Psoas muscle (tissue), 8 donors: ENCODE results near the gene PIAS3. TPM values are rescaled to one million over a fixed set of nuclear protein-coding genes. Genes with fewer than 3 reads are reported as not detected.
A peak's percentile ranks its signal among the peaks of the same experiment; 100 is the strongest.

Experiments used
- ATAC-seq, 4 donors: fragments of 200-7000 bp; cut with Tn5 transposase; one replicate each; pipeline ENCODE4 v1.9.1; 2020; ENCODE audit warnings: moderate library complexity in 3 of 4, mild to moderate bottlenecking in 2 of 4
- DNase-seq, 2 donors: peaks; one replicate each; pipeline ENCODE4 v3.0.0-alpha.2; 2020
- H3K27ac ChIP-seq: fragments of 200-600 bp; one replicate; pipeline ENCODE4 v1.8.0; 2022
- H3K27me3 ChIP-seq, 3 donors: fragments of 200-600 bp in 1 of 3; one replicate each; pipeline versions ENCODE4 v1.6.1 to v1.8.0; 2013 to 2022; ENCODE audit warnings: low read length in 2 of 3, mild to moderate bottlenecking in 2 of 3, moderate library complexity in 1 of 3; ENCODE audit not compliant: insufficient read depth in 3 of 3
- H3K36me3 ChIP-seq, 2 donors: fragments of 200-600 bp in 1 of 2; one replicate each; pipeline versions ENCODE4 v1.6.1 to v1.8.0; 2013 to 2022; ENCODE audit warnings: low read depth in 1 of 2, mild to moderate bottlenecking in 1 of 2, moderate library complexity in 1 of 2; ENCODE audit not compliant: insufficient read depth in 1 of 2
- H3K4me1 ChIP-seq: fragments of 200-600 bp; one replicate; pipeline ENCODE4 v1.8.0; 2022
- H3K4me3 ChIP-seq: fragments of 200-600 bp; one replicate; pipeline ENCODE4 v1.8.0; 2022; ENCODE audit warnings: mild to moderate bottlenecking
- H3K9me3 ChIP-seq: fragments of 200-600 bp; one replicate; pipeline ENCODE4 v1.8.0; 2022
- WGBS, 3 donors: extraction: QIAGEN DNeasy Blood & Tissue Kit; methylation state at CpG; one replicate each; pipeline versions ENCODE4 v1.1.6 to v1.1.7; 2013; 5-methylcytosine and 5-hydroxymethylcytosine counted together
- intact Hi-C, 2 donors: fragments of 100-400 bp; cut with DNase I; formaldehyde crosslinking; loops; one replicate each; pipeline versions ENCODE4 v1.11.0 to v1.14.2; 2022
- polyA plus RNA-seq, 3 donors: library from polyadenylated mRNA; stranded (reverse); fragments of 200-250 nt; gene quantifications; one replicate each; pipeline ENCODE4 v1.2.3, GENCODE V29; 2013
- total RNA-seq, 4 donors: library from RNA; stranded (reverse); fragmentation: NEBNext Ultra II Directional in 2 of 4; extraction: Animal tissue kit (Norgen Biotek cat#: 25700) in 2 of 4; gene quantifications; one replicate each; pipeline versions ENCODE4 v1.2.1 to v1.2.4, GENCODE V29; 2021 to 2023
- TF ChIP-seq, protein P1 (sequence below): fragments of 200-600 bp; IDR thresholded peaks from one replicate; pipeline ENCODE4 v1.8.0; 2022; ENCODE audit warnings: antibody characterized with exemption
- donor health status: healthy with polysubstance abuse.
- donor health status: DM: no; HTN: no; CAD: no; lungs with moderate emphysema.
- donor health status: Bipolar disorder and iron deficiency.
- donor health status: healthy.
- donor health status: DM: yes; HTN: yes; CAD: no.
- donor health status: DM: no; HTN: no; CAD: no.
- donor health status: DM: no; HTN: no; CAD: no.
- donor health status: DM: yes; HTN: yes; CAD: no.

The PIAS3 gene
- total and polyA plus RNA-seq, 7 donors = 9.7 to 26.2 (median 16.8) TPM

- DNase-seq (no peak), ATAC-seq (no peak)
- H3K4me1 ChIP-seq = peaks cover 66% of the 10 kb centered on the region
- no peaks in the 10 kb centered on the region for H3K36me3 ChIP-seq
- intact Hi-C loops = no loop called here
- TF ChIP-seq, protein P1, sequence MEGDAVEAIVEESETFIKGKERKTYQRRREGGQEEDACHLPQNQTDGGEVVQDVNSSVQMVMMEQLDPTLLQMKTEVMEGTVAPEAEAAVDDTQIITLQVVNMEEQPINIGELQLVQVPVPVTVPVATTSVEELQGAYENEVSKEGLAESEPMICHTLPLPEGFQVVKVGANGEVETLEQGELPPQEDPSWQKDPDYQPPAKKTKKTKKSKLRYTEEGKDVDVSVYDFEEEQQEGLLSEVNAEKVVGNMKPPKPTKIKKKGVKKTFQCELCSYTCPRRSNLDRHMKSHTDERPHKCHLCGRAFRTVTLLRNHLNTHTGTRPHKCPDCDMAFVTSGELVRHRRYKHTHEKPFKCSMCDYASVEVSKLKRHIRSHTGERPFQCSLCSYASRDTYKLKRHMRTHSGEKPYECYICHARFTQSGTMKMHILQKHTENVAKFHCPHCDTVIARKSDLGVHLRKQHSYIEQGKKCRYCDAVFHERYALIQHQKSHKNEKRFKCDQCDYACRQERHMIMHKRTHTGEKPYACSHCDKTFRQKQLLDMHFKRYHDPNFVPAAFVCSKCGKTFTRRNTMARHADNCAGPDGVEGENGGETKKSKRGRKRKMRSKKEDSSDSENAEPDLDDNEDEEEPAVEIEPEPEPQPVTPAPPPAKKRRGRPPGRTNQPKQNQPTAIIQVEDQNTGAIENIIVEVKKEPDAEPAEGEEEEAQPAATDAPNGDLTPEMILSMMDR = no peak
- no peak overlapping the region for H3K4me3 ChIP-seq
- H3K9me3 ChIP-seq = no peaks in the 10 kb centered on the region
- no peaks in the 10 kb centered on the region for H3K27me3 ChIP-seq
- peak overlapping the region; percentile 83 for H3K27ac ChIP-seq
- WGBS, 3 donors = 91 to 97% (median 92%) methylated on average over 7 of the region's 7 CpGs
Measured at GRCh38 chr1:145806844-145807243, 52.0 kb downstream of the PIAS3 start.

DNA sequence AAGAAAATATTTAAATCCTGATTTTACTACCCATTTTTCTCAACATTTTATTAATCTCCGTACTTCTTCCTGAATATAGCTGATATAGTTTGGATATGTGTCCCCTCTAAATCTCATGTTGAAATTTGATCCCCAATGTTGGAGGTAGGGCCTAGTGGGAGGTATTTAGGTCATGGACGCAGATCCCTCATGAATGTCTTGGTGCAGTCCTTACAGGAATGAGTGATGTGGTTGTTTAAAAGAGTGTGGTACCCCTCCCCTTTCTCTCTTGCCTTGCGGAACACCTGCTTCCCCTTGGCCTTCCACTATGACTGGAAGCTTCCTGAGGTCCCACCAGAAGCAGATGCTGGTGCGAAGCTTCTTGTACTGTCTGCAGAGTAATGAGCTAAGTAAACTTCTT lies 52.5 kb downstream of the PIAS3 start:
- Histone ChIP-seq H3K27ac (peak overlapping the region; percentile 83), H3K4me1 (peaks cover 66% of the 10 kb centered on the region), H3K4me3 (no peak overlapping the region), H3K36me3 (no peaks in the 10 kb centered on the region), H3K27me3 (no peaks in the 10 kb centered on the region), H3K9me3 (no peaks in the 10 kb centered on the region)
- TF ChIP-seq, protein P1 = no peak
- ATAC-seq (peak in 3 of 4 donors; percentile 27 to 52 (median 47)), DNase-seq (no peak)
- intact Hi-C loops = no loop called here
- WGBS, 3 donors = 61 to 85% (median 66%) methylated on average over 4 of the region's 4 CpGs

DNA sequence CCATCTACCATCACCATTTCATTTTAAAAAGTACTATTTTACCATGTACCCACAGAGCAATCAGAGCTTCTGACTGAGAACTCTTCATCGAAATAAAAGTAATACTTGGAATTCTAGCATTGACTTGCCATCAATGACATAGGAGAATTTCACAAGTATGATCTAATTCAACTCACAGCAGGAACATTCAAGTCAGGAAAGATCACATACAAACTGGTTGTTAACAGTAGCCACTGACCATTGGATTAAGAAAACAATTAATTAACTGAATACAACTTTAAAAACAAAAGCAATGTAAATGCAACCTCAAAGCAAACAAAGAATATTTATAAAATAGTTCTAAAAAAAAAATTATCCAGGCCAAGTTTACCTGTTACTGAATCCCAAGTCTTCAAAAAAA lies 53.8 kb downstream of the PIAS3 start:
- Histone ChIP-seq H3K9me3 (no peaks in the 10 kb centered on the region), H3K4me3 (no peak overlapping the region), H3K4me1 (peaks cover 76% of the 10 kb centered on the region), H3K36me3 (no peaks in the 10 kb centered on the region), H3K27ac (peak overlapping the region; percentile 83), H3K27me3 (no peaks in the 10 kb centered on the region)
- 29 to 47% (median 37%) methylated on average over 1 of the region's 1 CpG for WGBS, 3 donors
- TF ChIP-seq, protein P1 = no peak
- DNase-seq (no peak), ATAC-seq (no peak)
- intact Hi-C loops = no loop called here

GRCh38 chr1:145804235-145805045 lies 54.4 kb downstream of the PIAS3 start:
- Histone ChIP-seq H3K4me1 (peaks cover 76% of the 10 kb centered on the region), H3K27me3 (no peaks in the 10 kb centered on the region), H3K27ac (peak overlapping the region; percentile 83), H3K9me3 (no peaks in the 10 kb centered on the region), H3K4me3 (no peak overlapping the region), H3K36me3 (no peaks in the 10 kb centered on the region)
- ATAC-seq (peak in 2 of 4 donors; percentile 14 to 29), DNase-seq (no peak)
- WGBS, 3 donors = 37 to 64% (median 57%) methylated on average over 3 of the region's 3 CpGs
- TF ChIP-seq, protein P1 = no peak
- intact Hi-C loops = no loop called here

DNA sequence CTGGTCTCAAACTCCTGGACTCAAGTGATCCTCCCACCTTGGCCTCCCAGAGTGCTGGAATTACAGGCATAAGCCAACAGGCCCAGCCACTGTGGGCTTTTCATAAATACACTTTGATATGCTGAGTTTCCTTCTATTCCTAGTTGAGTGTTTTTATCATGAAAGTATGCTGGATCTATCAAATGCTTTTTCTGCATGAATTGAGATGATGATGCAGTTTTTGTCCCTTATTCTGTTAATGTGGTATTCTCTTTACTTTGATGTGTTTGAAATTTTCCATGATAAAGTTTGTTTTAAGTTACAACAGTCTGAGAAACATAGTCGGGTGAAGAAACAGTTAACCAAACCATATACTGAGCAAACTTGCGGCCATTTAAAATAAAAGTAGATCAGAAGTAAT lies 59.1 kb downstream of the PIAS3 start:
- Histone ChIP-seq H3K4me3 (no peak overlapping the region), H3K27ac (no peak overlapping the region), H3K4me1 (peaks cover 41% of the 10 kb centered on the region), H3K9me3 (peaks cover 13% of the 10 kb centered on the region), H3K27me3 (no peaks in the 10 kb centered on the region), H3K36me3 (no peaks in the 10 kb centered on the region)
- WGBS, 3 donors = 93 to 96% (median 96%) methylated on average over 2 of the region's 2 CpGs
- TF ChIP-seq, protein P1 = no peak
- ATAC-seq (no peak), DNase-seq (no peak)
- intact Hi-C loops = no loop called here
